ENCODE data around the gene POPDC2.

DNA sequence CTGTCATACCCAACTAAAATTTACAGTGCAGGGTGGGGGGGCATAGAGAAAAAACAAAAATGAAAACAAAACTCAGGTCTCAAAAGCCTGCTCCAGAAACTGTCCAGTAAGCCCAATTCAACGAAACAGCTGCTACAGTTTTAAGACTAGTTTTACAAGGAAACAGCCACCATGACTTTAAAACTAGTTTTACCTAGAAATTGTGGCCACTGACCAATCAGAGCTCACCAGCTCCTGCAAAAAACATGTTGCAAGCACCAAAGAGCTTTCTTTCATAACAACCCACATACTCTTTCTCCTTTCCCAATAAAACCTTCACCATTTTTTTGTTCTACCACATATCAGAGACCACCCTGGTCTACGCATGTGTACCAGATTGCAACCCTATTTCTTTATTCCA, 35.1 kb upstream of the POPDC2 start:
- TF ChIP-seq POLR2A (IDR thresholded peaks at IDR 0.05) = no peak
- TF ChIP-seq, protein P1, sequence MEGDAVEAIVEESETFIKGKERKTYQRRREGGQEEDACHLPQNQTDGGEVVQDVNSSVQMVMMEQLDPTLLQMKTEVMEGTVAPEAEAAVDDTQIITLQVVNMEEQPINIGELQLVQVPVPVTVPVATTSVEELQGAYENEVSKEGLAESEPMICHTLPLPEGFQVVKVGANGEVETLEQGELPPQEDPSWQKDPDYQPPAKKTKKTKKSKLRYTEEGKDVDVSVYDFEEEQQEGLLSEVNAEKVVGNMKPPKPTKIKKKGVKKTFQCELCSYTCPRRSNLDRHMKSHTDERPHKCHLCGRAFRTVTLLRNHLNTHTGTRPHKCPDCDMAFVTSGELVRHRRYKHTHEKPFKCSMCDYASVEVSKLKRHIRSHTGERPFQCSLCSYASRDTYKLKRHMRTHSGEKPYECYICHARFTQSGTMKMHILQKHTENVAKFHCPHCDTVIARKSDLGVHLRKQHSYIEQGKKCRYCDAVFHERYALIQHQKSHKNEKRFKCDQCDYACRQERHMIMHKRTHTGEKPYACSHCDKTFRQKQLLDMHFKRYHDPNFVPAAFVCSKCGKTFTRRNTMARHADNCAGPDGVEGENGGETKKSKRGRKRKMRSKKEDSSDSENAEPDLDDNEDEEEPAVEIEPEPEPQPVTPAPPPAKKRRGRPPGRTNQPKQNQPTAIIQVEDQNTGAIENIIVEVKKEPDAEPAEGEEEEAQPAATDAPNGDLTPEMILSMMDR (IDR thresholded peaks at IDR 0.05) = no peak

All from body of pancreas (tissue), 4 donors.